Measurements from ENCODE around the gene CLIC4.

The CLIC4 gene

GRCh38 chr1:24884751-24885150 is 139.5 kb downstream of the CLIC4 start:
- no peak overlapping the region for H3K9ac ChIP-seq (ENCODE audit: low read depth, low read length)
- H3K79me2 ChIP-seq (ENCODE audit: insufficient read depth, low read length): no peaks in the 10 kb centered on the region
- no peaks in the 10 kb centered on the region for H3K4me1 ChIP-seq (ENCODE audit: insufficient read depth, low read length)
- H4K20me1 ChIP-seq (ENCODE audit: insufficient read depth, low read length): no peaks in the 10 kb centered on the region
- H3K27me3 ChIP-seq (ENCODE audit: insufficient read depth, low read length, poor library complexity): peaks cover 3% of the 10 kb centered on the region
- H3K4me2 ChIP-seq (ENCODE audit: insufficient read depth, low read length): no peak overlapping the region
- ATAC-seq (ENCODE audit: insufficient read depth, low read depth) (no peak), DNase-seq (no peak)
- H3K4me3 ChIP-seq (ENCODE audit: low read depth in 1 of 2, low read length in 2 of 2): no peak overlapping the region
- no peaks in the 10 kb centered on the region for H3K36me3 ChIP-seq (ENCODE audit: insufficient read depth, low read length)
- H3K9me3 ChIP-seq (ENCODE audit: insufficient read depth, low read length, severe bottlenecking): peaks cover 9% of the 10 kb centered on the region
- H3K27ac ChIP-seq (ENCODE audit: low read length): no peak overlapping the region
- no peak for TF ChIP-seq CTCF (IDR thresholded peaks at IDR 0.05; ENCODE audit: borderline replicate concordance, extremely low read depth, low read length, poor library complexity, severe bottlenecking)
- TF ChIP-seq EZH2 (IDR thresholded peaks at IDR 0.05; ENCODE audit: borderline replicate concordance, low read depth, low read length, severe bottlenecking): no peak
- no peak overlapping the region for H2AFZ ChIP-seq (ENCODE audit: low read depth, low read length)

- Histone ChIP-seq H3K27ac (ENCODE audit: low read length) (no peak overlapping the region), H3K79me2 (ENCODE audit: insufficient read depth, low read length) (no peaks in the 10 kb centered on the region), H3K4me1 (ENCODE audit: insufficient read depth, low read length) (no peaks in the 10 kb centered on the region), H2AFZ (ENCODE audit: low read depth, low read length) (no peak overlapping the region), H4K20me1 (ENCODE audit: insufficient read depth, low read length) (no peaks in the 10 kb centered on the region), H3K4me2 (ENCODE audit: insufficient read depth, low read length) (no peak overlapping the region), H3K27me3 (ENCODE audit: insufficient read depth, low read length, poor library complexity) (no peaks in the 10 kb centered on the region), H3K4me3 (ENCODE audit: low read depth in 1 of 2, low read length in 2 of 2) (no peak overlapping the region), H3K9ac (ENCODE audit: low read depth, low read length) (no peak overlapping the region), H3K36me3 (ENCODE audit: insufficient read depth, low read length) (no peaks in the 10 kb centered on the region), H3K9me3 (ENCODE audit: insufficient read depth, low read length, severe bottlenecking) (peaks cover 9% of the 10 kb centered on the region)
- ATAC-seq (ENCODE audit: insufficient read depth, low read depth) (no peak), DNase-seq (no peak)
- TF ChIP-seq CTCF (IDR thresholded peaks at IDR 0.05; ENCODE audit: borderline replicate concordance, extremely low read depth, low read length, poor library complexity, severe bottlenecking): no peak
- no peak for TF ChIP-seq EZH2 (IDR thresholded peaks at IDR 0.05; ENCODE audit: borderline replicate concordance, low read depth, low read length, severe bottlenecking)
Observed at GRCh38 chr1:24886241-24886640, 141.0 kb downstream of the CLIC4 start.

- no peak overlapping the region for H2AFZ ChIP-seq (ENCODE audit: low read depth, low read length)
- H3K36me3 ChIP-seq (ENCODE audit: insufficient read depth, low read length): no peaks in the 10 kb centered on the region
- H3K4me3 ChIP-seq (ENCODE audit: low read depth in 1 of 2, low read length in 2 of 2): no peak overlapping the region
- H3K9ac ChIP-seq (ENCODE audit: low read depth, low read length): no peak overlapping the region
- ATAC-seq (ENCODE audit: insufficient read depth, low read depth) (no peak), DNase-seq (no peak)
- no peak for TF ChIP-seq CTCF (IDR thresholded peaks at IDR 0.05; ENCODE audit: borderline replicate concordance, extremely low read depth, low read length, poor library complexity, severe bottlenecking)
- peaks cover 17% of the 10 kb centered on the region for H3K9me3 ChIP-seq (ENCODE audit: insufficient read depth, low read length, severe bottlenecking)
- no peaks in the 10 kb centered on the region for H3K4me1 ChIP-seq (ENCODE audit: insufficient read depth, low read length)
- H3K27me3 ChIP-seq (ENCODE audit: insufficient read depth, low read length, poor library complexity): no peaks in the 10 kb centered on the region
- H3K79me2 ChIP-seq (ENCODE audit: insufficient read depth, low read length): no peaks in the 10 kb centered on the region
- no peaks in the 10 kb centered on the region for H4K20me1 ChIP-seq (ENCODE audit: insufficient read depth, low read length)
- no peak overlapping the region for H3K27ac ChIP-seq (ENCODE audit: low read length)
- no peak overlapping the region for H3K4me2 ChIP-seq (ENCODE audit: insufficient read depth, low read length)
Observed at GRCh38 chr1:24888061-24888970, 143.1 kb downstream of the CLIC4 start.
